Kidney (tissue), 14 donors: ENCODE measurements around the gene ZNF618. TPM values are rescaled to one million over a fixed set of nuclear protein-coding genes. Genes with fewer than 3 reads are reported as not detected.

Source experiments
- DNase-seq, 5 donors: peaks; one replicate each; pipeline ENCODE4 v3.0.0-alpha.2; 2013 to 2020
- FAIRE-seq: peaks from 2 replicates; lab custom pipeline; 2012; peaks lifted over from hg19 to GRCh38; lab: Jason Lieb, UNC
- H3K27ac ChIP-seq, 2 donors: one replicate each; pipeline ENCODE4 v1.7.0; 2013; ENCODE audit warnings: low read depth in 2 of 2, low read length in 2 of 2, inconsistent platforms in 1 of 2
- H3K27me3 ChIP-seq: one replicate; pipeline ENCODE4 v1.7.1; 2013; ENCODE audit warnings: low read length, inconsistent platforms; ENCODE audit not compliant: control insufficient read depth, insufficient read depth
- H3K36me3 ChIP-seq, 3 donors: one replicate each; pipeline versions ENCODE4 v1.7.0 to v1.7.1; 2013; ENCODE audit warnings: low read length in 3 of 3, control low read depth in 1 of 3, inconsistent platforms in 1 of 3; ENCODE audit not compliant: insufficient read depth in 3 of 3, control insufficient read depth in 2 of 3
- H3K4me1 ChIP-seq, 3 donors: one replicate each; pipeline versions ENCODE4 v1.7.0 to v1.7.1; 2013; ENCODE audit warnings: low read length in 3 of 3, inconsistent platforms in 1 of 3, low read depth in 1 of 3; ENCODE audit not compliant: control insufficient read depth in 2 of 3, insufficient read depth in 2 of 3
- H3K4me3 ChIP-seq, 3 donors: one replicate each; pipeline versions ENCODE4 v1.7.0 to v1.8.1; 2013; ENCODE audit warnings: low read length in 3 of 3, control low read depth in 1 of 3, inconsistent platforms in 1 of 3
- H3K9ac ChIP-seq, 3 donors: one replicate each; pipeline versions ENCODE4 v1.7.0 to v1.7.1; 2013; ENCODE audit warnings: low read length in 3 of 3, control low read depth in 1 of 3, inconsistent platforms in 1 of 3
- H3K9me3 ChIP-seq, 3 donors: one replicate each; pipeline versions ENCODE4 v1.7.0 to v1.7.1; 2013; ENCODE audit warnings: low read length in 3 of 3, control low read depth in 1 of 3, inconsistent platforms in 1 of 3; ENCODE audit not compliant: control insufficient read depth in 2 of 3, insufficient read depth in 1 of 3
- CTCF ChIP-seq: IDR thresholded peaks from 3 replicates; pipeline ENCODE4 v1.5.1; 2012; ENCODE audit warnings: mild to moderate bottlenecking, moderate library complexity, borderline replicate concordance; ENCODE audit not compliant: insufficient read depth; ENCODE audit errors: extremely low read depth
- intact Hi-C: fragments of 100-400 bp; cut with DNase I; formaldehyde crosslinking; loops from one replicate; pipeline ENCODE4 v1.11.1; 2022
- polyA plus RNA-seq: library from polyadenylated mRNA; stranded (reverse); fragments of 350-450 nt; fragmentation: Illumina TruSeq; extraction: RNeasy Lipid Tissue Mini Kit (QIAGEN cat#74804); gene quantifications from one replicate; pipeline ENCODE4 v1.2.3, GENCODE V29; 2014; ENCODE audit warnings: low read depth, low replicate concordance; ENCODE audit not compliant: insufficient read depth
- total RNA-seq: library from RNA; stranded (reverse); fragmentation: NEBNext Ultra II Directional; extraction: Animal tissue kit (Norgen Biotek cat#: 25700); gene quantifications from one replicate; pipeline ENCODE4 v1.2.1, GENCODE V29; 2021
- donor health status: control.
- donor health status: control.
- donor health status: control.
- donor health status: control.
- donor health status: control.
- donor health status: DM: yes; HTN: yes; CAD: no.
- donor health status: Normal renal cell carcinoma (clear cell type).

The ZNF618 gene
- total and polyA plus RNA-seq, 2 donors from 2014 or later = 5.6 to 31.9 TPM

DNA sequence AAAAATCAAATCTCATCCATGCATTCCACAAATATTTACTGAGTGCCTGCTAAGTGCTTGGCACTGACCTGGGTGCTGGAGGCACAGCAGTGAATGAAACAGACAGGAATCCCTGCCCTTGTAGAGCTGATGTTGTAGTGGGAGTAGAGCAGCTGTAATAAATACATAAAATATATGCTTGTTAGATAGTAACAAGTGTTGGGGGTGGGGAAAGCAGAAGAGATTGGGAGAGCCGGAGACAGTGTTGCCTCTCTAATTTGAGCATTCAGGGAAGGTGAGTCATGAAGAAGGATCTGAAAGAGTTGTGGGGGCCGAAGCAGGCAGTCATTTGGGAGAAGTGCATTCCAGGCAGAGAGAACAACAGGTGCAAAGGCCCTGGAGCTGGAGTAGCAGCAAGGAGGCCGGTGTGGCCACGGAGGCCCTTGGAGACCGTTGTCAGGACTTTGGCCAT is 97.9 kb downstream of the ZNF618 start:
- no peak overlapping the region for H3K27ac ChIP-seq
- H3K9me3 ChIP-seq = peaks cover 0 to 4% (median 1%) of the 10 kb centered on the region in 3 donors
- no peaks in the 10 kb centered on the region for H3K27me3 ChIP-seq
- intact Hi-C loops = no loop called here
- FAIRE-seq (no peak), DNase-seq (no peak)
- no peak overlapping the region for H3K9ac ChIP-seq
- H3K4me1 ChIP-seq = peaks cover 0 to 22% (median 20%) of the 10 kb centered on the region in 3 donors
- no peak overlapping the region for H3K4me3 ChIP-seq
- no peak for TF ChIP-seq CTCF
- H3K36me3 ChIP-seq = peaks cover 0 to 3% (median 0%) of the 10 kb centered on the region in 3 donors

- Histone ChIP-seq H3K27ac (no peak overlapping the region), H3K9me3 (no peaks in the 10 kb centered on the region), H3K4me1 (peaks cover 0 to 22% (median 18%) of the 10 kb centered on the region in 3 donors), H3K36me3 (peaks cover 0 to 5% (median 2%) of the 10 kb centered on the region in 3 donors), H3K9ac (no peak overlapping the region), H3K27me3 (no peaks in the 10 kb centered on the region), H3K4me3 (no peak overlapping the region)
- DNase-seq = no peak
- FAIRE-seq = no peak
- intact Hi-C loops = no loop called here
- TF ChIP-seq CTCF = no peak
Measured at GRCh38 chr9:113976915-113977314, 100.8 kb downstream of the ZNF618 start.

DNA sequence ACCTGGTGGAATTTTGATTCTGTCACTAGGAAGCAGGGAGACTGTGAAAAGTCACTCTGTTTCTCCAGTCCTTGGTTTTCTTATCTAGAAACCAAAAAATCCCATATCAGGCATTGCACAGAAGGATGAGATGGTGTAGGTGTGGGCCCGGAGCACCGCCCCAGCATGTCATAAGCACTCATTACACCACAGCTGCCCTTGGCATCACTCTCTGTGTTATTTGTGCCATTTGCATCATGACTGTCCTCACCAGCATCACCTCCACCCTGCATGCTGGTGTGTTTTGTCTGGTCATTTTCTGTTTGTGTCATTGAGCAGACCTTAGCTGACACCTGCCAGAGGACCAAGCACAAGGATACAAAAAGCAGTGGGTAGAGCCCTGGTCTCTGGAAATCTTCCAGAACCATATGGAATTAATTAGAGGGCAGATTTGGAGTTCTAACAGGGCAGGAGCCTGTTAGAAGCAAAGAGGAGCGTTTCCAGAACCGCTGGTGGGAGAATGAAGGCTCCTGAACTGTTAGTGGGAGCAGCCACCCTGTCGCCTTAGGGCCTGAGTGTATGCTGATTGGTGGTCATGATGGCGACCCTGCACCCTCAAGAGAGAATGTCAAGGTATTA is 102.7 kb downstream of the ZNF618 start:
- H3K4me1 ChIP-seq = peaks cover 0 to 20% (median 13%) of the 10 kb centered on the region in 3 donors
- H3K27ac ChIP-seq = no peak overlapping the region
- no peaks in the 10 kb centered on the region for H3K27me3 ChIP-seq
- DNase-seq = no peak
- no peak for TF ChIP-seq CTCF
- FAIRE-seq = no peak
- H3K36me3 ChIP-seq = peaks cover 0 to 8% (median 2%) of the 10 kb centered on the region in 3 donors
- H3K9ac ChIP-seq = no peak overlapping the region
- no peak overlapping the region for H3K4me3 ChIP-seq
- intact Hi-C loops = no loop called here
- H3K9me3 ChIP-seq = no peaks in the 10 kb centered on the region
